HG02852 (cell line): Measurements from ENCODE around the gene SLC44A4.
"Not testable (repeated sequence)": the region's sequence is repeated elsewhere in the genome, so short reads cannot be mapped to it uniquely, and the experiment has no call there.

Experiments
- ATAC-seq: cut with Tn5 transposase; IDR thresholded peaks from one replicate; pipeline ENCODE4 v1.9.1; 2021; ENCODE audit warnings: mild to moderate bottlenecking, moderate library complexity; ENCODE audit not compliant: unreplicated experiment

Gene SLC44A4

GRCh38 chr6:31880616-31881015 is 1.8 kb upstream of the SLC44A4 start:
- no peak for ATAC-seq

GRCh38 chr6:31879901-31880300 is 1.1 kb upstream of the SLC44A4 start:
- ATAC-seq, result no peak

GRCh38 chr6:31879143-31879542 is 346 bp upstream of the SLC44A4 start:
- no peak for ATAC-seq

GRCh38 chr6:31878222-31878621 is 575 bp downstream of the SLC44A4 start:
- ATAC-seq, result no peak

- no peak for ATAC-seq
Observed at GRCh38 chr6:31877651-31878161, 1.1 kb downstream of the SLC44A4 start.

- ATAC-seq, result no peak
Observed at GRCh38 chr6:31877125-31877650, 1.6 kb downstream of the SLC44A4 start.

GRCh38 chr6:31876357-31876756 is 2.4 kb downstream of the SLC44A4 start:
- no peak for ATAC-seq

- no peak for ATAC-seq
Observed at GRCh38 chr6:31875877-31876276, 2.9 kb downstream of the SLC44A4 start.

- ATAC-seq, result no peak
Observed at GRCh38 chr6:31874836-31875572, 3.8 kb downstream of the SLC44A4 start.

GRCh38 chr6:31874084-31874670 is 4.6 kb downstream of the SLC44A4 start:
- ATAC-seq, result no peak

GRCh38 chr6:31871046-31871659 is 7.6 kb downstream of the SLC44A4 start:
- no peak for ATAC-seq

- ATAC-seq, result no peak
Observed at GRCh38 chr6:31870385-31870921, 8.3 kb downstream of the SLC44A4 start.

- ATAC-seq, result no peak
Observed at GRCh38 chr6:31869343-31869742, 9.5 kb downstream of the SLC44A4 start.

GRCh38 chr6:31868658-31868971 is 10.2 kb downstream of the SLC44A4 start:
- ATAC-seq, result not testable (repeated sequence)

GRCh38 chr6:31865205-31866118 is 13.3 kb downstream of the SLC44A4 start:
- ATAC-seq, result no peak

- no peak for ATAC-seq
Observed at GRCh38 chr6:31864818-31865204, 14.0 kb downstream of the SLC44A4 start.

GRCh38 chr6:31864123-31864562 is 14.7 kb downstream of the SLC44A4 start:
- not testable (repeated sequence) for ATAC-seq

GRCh38 chr6:31862344-31863235 is 16.2 kb downstream of the SLC44A4 start, which contains the start of gene NEU1:
Gene NEU1 (minus strand): TSS chr6:31862821. CDS start chr6:31862776, 45 bp downstream.
- peak; percentile 89 for ATAC-seq

- ATAC-seq, result no peak
Observed at GRCh38 chr6:31861919-31862343, 16.9 kb downstream of the SLC44A4 start.
